Measurements from ENCODE around the gene AGBL4. TPM values are rescaled to one million over a fixed set of nuclear protein-coding genes. Genes with fewer than 3 reads are reported as not detected.
A peak's percentile ranks its signal among the peaks of the same experiment; 100 is the strongest.
"Not testable (repeated sequence)": the region's sequence is repeated elsewhere in the genome, so short reads cannot be mapped to it uniquely, and the experiment has no call there.

AGBL4 gene
- polyA plus RNA-seq, 5 donors: 0.65 to 1.4 (median 1.1) TPM

GRCh38 chr1:49036700-49037099, 987.1 kb downstream of the AGBL4 start:
- no peak for DNase-seq

DNA sequence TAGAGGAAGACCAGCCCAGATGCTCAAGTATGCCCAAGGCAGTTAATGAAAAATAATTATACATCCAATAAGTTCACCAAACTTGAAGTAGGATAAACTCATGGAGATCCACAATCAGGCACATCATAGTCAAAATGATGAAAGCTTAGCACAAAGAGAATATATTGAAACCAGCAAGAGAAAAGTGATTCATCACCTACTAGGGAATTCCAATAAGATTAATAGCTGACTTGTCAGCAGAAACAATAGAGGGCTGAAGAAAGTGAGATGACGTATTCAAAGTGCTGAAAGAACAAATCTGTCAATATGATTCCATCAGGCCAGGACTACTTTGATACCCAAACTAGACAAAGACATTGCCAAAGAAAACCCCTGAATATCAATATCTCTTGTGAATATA, 995.4 kb downstream of the AGBL4 start:
- no peak for DNase-seq

DNA sequence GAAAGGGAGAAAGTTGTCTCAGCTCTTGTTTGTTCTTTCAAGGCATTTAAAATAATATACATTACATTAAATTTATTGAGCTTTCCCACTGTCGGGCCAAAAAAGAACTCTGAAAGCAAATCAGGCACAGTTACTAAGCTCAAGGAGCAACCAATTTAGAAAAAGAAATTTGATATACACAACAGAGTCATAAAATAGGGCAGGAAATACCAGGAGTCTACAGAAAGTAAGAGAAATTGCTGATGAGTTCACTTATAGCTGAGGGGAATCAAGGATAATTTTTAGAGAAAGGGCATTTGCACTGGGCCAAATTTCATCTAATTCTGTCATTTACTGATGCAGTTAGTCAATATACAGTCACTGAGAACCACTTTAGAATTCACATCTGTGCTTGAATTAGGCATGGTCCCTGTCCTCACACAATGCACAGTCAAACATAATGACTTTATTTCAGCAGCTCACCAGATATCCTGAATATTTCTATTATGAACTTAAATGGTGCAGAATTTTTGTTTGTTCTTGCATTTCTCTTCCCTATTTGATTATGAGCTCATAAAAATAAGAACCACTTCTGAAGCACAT, 997.4 kb downstream of the AGBL4 start:
- DNase-seq: no peak

GRCh38 chr1:49016030-49016977, 1007.5 kb downstream of the AGBL4 start:
- DNase-seq: peak; percentile 6 to 8

DNA sequence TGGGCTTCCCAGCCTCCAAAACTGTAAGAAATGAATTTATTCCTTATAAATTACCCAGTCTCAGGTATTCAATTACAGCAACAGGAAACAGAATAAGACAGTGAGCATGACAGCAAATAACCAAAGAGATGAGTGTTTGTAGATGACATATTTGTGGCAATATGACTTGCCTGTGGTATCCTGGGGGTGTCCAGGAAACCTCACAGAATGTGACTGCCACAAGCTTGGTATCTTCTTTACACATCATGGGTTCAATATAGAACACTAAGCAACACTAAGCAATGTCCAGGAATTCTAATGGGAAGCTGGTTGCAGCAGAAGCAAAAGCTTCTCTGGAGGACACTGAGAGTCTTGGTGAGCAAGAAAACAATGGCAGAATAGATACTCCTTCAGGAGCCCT, 1010.7 kb downstream of the AGBL4 start:
- no peak for DNase-seq

GRCh38 chr1:49002981-49003380, 1020.8 kb downstream of the AGBL4 start:
- DNase-seq: not testable (repeated sequence)

GRCh38 chr1:48999321-48999720, 1024.4 kb downstream of the AGBL4 start:
- DNase-seq: no peak

DNA sequence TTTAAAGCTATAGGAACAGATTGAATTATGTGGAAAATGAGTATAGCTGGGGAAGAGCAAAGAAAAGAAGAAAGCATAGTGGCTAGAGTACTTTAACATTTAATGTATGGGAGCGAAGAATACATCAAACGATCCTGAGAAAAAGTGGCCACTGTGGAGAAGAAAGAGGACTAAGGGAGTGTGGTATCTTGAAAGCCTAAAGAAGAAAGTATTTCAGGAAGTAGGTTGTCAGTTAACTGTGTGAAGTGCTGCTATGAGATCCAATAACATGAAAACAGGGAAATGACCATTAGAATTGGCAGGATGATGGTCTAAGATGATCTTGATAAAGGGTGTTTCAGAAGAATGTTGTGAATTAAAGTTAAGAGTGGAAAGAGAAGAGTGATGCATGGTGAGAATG, 1027.4 kb downstream of the AGBL4 start:
- no peak for DNase-seq

DNA sequence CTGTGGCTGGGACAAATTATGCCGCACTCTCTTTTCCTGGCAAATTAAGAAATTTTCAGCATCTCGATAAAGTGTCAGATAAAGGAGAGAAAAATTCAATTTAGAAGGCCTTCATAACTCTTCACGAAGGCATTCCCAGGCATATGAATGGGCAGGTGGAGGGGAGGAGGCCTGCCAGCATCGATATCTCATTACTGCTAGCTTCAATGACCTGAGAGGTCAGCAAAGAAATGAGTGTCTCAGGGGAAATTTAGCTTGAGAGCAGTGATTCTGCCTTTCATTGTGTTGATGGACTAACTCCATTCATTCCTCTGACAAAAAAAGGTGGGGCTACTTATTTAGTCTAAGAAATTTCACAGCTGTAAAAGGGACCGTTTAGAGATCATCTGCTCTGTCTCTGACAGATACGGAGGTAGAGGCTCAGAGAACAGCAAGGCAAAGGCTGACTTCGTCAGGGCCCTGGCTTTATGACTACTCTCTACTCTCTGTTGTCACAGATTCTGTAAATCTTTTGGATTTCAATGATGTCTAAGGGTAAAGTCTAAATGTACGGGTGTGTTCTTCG, 1035.0 kb downstream of the AGBL4 start:
- no peak for DNase-seq

GRCh38 chr1:48979940-48980339, 1043.8 kb downstream of the AGBL4 start:
- DNase-seq: no peak

- no peak for DNase-seq
These were observed 1045.3 kb downstream of the AGBL4 start for GRCh38 chr1:48978413-48978812.

- no peak for DNase-seq
These were observed 1046.5 kb downstream of the AGBL4 start for GRCh38 chr1:48977273-48977672.

DNA sequence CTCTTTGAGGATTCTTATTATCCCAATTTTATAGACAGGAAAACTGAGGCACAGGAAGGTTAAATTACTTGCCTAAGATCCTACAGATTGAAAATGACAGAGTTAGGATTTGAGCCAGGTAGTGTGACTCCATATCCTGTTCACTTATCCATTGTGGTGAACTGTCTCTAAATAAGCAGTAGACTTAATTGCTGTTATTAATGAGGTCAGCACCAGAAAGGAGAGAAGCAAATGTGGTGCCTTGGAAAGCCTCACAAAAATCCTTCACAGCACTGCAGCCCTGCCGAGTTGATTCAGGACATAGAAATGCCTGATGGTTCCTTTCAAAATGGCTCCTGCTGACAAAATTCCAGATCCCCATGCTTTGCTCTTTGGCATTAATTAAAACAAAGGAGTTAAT, 1053.8 kb downstream of the AGBL4 start:
- DNase-seq: no peak

GRCh38 chr1:48967318-48967717, 1056.4 kb downstream of the AGBL4 start:
- no peak for DNase-seq

GRCh38 chr1:48966583-48966982, 1057.2 kb downstream of the AGBL4 start:
- no peak for DNase-seq

GRCh38 chr1:48960320-48960719, 1063.4 kb downstream of the AGBL4 start:
- no peak for DNase-seq

DNA sequence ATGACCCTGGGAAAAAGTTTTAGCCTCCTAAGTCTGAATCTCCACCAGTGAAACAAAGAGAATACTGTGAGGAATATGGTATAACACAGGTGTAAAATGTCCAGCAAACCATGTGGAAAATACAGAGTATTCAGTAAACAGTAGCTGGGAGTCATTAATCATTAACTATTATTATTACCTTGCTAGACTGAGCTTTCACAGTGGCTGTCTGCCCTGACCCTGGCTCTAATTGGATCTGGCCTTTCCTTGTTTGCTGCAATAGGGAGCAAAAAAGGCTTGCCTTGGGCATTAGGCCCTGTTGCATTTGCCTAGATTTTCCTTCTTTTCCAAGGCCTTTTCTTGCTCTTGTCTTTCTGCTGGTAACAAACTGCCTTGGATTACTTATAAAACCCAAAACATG, 1068.0 kb downstream of the AGBL4 start:
- no peak for DNase-seq

DNA sequence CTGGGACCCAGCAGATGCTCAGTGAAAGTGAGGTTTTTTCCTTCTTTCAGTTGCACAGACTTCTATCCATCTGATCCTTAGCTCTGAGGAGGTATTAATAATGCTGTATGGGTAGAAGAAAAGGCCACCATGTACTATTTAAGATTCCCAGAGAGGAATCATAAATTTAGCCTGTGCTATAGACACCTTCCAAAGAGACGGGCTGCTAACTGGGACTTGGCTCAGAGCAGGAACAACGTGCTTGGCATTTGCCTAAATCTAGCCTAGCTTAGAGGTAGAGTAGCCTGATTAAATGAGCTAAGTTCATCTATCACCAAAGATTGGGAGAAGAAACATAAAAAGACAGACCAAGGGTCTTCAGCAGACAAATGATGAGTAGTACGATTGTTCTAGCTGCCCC, 1070.1 kb downstream of the AGBL4 start:
- DNase-seq: no peak

DNA sequence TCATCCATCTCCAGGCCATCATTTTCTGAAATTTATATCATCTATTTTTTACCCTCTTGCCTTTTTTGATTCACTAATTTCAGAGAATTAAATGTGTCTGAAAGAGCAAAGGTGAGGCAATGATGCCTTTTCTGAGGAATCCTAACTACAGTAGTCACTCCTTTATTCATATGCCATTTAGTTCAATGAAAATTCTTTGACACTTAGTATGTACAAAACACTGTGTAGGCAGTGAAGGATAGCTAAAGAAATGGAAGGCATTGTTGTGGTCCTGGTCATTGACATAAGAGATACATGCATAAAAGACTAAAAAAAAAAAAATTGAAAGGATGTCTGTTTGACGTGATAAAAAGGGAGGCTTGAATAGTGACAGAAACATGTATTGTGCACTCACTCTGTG, 1075.2 kb downstream of the AGBL4 start:
- no peak for DNase-seq

GRCh38 chr1:48947761-48948537, 1075.8 kb downstream of the AGBL4 start:
- no peak for DNase-seq

DNA sequence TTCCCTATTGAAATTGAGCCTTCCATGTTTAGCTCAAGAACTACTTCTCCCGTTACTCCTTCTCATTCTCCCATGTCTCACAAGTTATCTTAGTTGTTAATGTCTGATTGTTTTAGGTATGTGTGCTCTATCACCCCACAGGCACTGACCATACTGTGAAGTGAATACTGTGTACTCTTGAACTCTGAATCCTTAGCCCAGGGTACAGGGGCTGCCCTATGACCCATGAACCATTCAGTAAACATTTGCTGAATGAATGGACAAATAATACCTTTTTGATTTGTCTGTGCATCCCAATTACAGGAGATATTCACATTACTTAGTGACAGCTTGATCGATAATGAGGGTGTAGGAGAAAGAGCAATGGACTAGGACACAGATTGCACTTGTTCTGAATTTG, 1077.7 kb downstream of the AGBL4 start:
- no peak for DNase-seq

GRCh38 chr1:48944811-48945210, 1078.9 kb downstream of the AGBL4 start:
- no peak for DNase-seq
